ENCODE results near the gene SMIM43.

DNA sequence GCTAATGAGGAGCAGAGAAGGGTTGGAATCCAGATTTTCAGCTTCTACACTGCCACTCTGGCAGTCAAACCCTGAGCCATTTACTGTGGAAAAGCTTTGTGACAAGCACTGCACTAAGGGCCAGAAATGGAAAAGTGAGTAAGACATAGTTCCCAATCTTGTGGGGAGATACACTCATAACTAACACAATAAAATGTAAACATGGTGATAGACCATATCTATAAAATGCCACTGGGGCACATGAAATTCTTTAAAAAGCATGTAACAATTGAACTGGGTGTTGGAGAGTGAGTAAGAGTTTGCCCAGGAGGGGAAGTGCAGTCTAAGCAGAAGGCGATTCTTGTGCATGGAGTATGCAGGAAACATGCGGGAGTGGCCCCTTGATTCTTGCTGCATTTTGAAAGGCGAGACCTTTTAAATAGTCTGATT, 36.2 kb downstream of the SMIM43 start:
- TF ChIP-seq, protein P1, sequence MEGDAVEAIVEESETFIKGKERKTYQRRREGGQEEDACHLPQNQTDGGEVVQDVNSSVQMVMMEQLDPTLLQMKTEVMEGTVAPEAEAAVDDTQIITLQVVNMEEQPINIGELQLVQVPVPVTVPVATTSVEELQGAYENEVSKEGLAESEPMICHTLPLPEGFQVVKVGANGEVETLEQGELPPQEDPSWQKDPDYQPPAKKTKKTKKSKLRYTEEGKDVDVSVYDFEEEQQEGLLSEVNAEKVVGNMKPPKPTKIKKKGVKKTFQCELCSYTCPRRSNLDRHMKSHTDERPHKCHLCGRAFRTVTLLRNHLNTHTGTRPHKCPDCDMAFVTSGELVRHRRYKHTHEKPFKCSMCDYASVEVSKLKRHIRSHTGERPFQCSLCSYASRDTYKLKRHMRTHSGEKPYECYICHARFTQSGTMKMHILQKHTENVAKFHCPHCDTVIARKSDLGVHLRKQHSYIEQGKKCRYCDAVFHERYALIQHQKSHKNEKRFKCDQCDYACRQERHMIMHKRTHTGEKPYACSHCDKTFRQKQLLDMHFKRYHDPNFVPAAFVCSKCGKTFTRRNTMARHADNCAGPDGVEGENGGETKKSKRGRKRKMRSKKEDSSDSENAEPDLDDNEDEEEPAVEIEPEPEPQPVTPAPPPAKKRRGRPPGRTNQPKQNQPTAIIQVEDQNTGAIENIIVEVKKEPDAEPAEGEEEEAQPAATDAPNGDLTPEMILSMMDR (conservative IDR thresholded peaks at IDR 0.05; ENCODE audit: low read length): no peak
- no peak for TF ChIP-seq EZH2phosphoT487 (IDR thresholded peaks at IDR 0.05; ENCODE audit: borderline replicate concordance, low read depth, low read length)

All from OCI-LY7 (cell line).